C4-2B (cell line): ENCODE data around the gene HEATR9.

Experiments
- CTCF ChIP-seq: fragments of 450-650 bp; conservative IDR thresholded peaks from 2 replicates; pipeline ENCODE4 v1.5.1; 2017; ENCODE audit warnings: mild to moderate bottlenecking
- ZFX ChIP-seq: fragments of 450-650 bp; IDR thresholded peaks from 2 replicates; pipeline ENCODE4 v1.6.1; 2017

DNA sequence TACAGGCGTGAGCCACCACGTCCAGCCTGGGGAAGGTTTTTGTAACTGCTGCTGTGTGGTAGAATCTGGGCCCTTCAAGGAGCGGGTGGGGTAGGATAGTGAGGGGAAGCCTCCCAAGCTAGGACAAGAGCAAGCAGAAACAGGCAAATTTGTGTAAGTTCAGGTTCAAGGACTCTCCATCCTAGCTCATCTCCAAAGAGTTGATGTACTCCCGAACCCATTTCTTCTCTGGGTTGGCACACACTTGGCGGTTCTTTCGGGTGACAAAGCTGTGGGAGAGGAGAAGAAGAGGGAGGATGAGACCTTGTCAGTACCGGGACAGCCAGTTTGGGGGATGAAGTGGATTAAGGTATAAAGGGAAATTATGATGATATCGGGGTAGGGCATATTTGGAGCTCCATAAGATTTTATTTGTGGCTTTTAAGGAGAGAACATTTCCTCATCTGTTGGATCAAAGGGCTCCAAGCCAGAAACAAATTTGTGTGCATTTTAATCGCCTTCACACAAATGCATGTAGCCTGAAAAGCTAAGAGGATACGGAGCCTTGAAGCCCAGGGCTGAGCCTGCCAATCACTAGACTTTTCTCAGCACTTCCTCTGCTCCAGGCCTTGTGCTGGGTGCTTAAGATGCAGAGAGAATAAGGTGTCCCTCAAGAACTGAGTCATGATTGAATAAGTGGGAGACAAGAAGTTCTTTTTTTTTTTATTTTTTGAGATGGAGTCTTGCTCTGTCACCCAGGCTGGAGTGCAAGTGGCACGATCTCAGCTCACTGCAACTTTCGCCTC lies 3.7 kb upstream of the HEATR9 start:
- no peak for TF ChIP-seq CTCF
- no peak for TF ChIP-seq ZFX
